Measurements from ENCODE around the gene C11orf24.

Gene C11orf24

DNA sequence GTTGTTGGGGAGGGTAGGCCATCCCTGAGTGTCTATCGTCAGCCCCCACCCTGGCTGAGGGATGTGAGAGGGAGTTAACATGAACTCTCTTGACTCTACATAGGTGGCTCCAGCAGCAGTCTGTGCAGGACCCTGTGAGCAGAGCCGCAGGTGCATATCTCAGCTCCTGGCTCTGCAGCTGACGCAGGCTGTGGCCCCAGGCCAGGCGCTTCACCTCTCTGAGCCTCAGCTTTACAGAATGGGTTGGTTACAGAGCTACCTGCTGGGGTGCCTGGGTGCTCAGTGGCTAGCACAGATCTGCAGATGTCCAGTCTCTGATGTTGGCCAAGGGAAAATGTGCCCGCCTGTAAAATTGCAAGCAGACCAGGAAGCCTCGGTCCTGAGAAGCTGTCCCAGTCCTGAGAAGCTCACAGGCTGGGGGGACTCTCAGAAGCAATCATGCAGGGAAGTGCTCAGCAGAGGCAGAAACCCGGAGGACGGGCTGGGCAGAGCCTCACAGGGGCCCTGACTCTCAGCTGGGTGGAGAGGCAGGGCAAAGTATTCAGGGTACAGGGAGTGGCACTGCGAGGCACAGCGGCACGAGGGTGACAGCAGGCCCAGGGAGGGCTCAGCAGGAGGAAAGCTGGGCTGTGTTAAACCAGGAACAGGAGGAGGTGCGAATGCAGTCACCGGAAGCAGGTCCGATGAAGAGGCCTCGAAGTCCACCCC lies 24.7 kb upstream of the C11orf24 start:
- no peak overlapping the region for H3K27ac ChIP-seq (ENCODE audit: low read length)
- no peaks in the 10 kb centered on the region for H3K27me3 ChIP-seq (replicated peaks; ENCODE audit: insufficient read depth, low read length)
- H3K9me2 ChIP-seq (replicated peaks; ENCODE audit: insufficient read depth, low read length), result no peaks in the 10 kb centered on the region
- H3K9me3 ChIP-seq (replicated peaks; ENCODE audit: insufficient read depth, low read length), result no peaks in the 10 kb centered on the region
- H3K9ac ChIP-seq (ENCODE audit: low read length), result no peak overlapping the region
- DNase-seq, result no peak
- no peaks in the 10 kb centered on the region for H3K79me2 ChIP-seq (ENCODE audit: low read length)
- TF ChIP-seq, protein P1, sequence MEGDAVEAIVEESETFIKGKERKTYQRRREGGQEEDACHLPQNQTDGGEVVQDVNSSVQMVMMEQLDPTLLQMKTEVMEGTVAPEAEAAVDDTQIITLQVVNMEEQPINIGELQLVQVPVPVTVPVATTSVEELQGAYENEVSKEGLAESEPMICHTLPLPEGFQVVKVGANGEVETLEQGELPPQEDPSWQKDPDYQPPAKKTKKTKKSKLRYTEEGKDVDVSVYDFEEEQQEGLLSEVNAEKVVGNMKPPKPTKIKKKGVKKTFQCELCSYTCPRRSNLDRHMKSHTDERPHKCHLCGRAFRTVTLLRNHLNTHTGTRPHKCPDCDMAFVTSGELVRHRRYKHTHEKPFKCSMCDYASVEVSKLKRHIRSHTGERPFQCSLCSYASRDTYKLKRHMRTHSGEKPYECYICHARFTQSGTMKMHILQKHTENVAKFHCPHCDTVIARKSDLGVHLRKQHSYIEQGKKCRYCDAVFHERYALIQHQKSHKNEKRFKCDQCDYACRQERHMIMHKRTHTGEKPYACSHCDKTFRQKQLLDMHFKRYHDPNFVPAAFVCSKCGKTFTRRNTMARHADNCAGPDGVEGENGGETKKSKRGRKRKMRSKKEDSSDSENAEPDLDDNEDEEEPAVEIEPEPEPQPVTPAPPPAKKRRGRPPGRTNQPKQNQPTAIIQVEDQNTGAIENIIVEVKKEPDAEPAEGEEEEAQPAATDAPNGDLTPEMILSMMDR (IDR thresholded peaks at IDR 0.05; ENCODE audit: low read length), result no peak
- no peak overlapping the region for H2AFZ ChIP-seq (ENCODE audit: low read length)
- no peaks in the 10 kb centered on the region for H3K36me3 ChIP-seq (replicated peaks; ENCODE audit: insufficient read depth, low read length)
- no peaks in the 10 kb centered on the region for H3F3A ChIP-seq (ENCODE audit: insufficient read depth, low read length)
- H4K20me1 ChIP-seq (ENCODE audit: insufficient read depth, low read length), result no peaks in the 10 kb centered on the region
- no peak overlapping the region for H3K4me3 ChIP-seq (ENCODE audit: low read length)
- H3K4me2 ChIP-seq (ENCODE audit: low read depth, low read length), result no peak overlapping the region
- H3K4me1 ChIP-seq (ENCODE audit: low read length), result peaks cover 16% of the 10 kb centered on the region

DNA sequence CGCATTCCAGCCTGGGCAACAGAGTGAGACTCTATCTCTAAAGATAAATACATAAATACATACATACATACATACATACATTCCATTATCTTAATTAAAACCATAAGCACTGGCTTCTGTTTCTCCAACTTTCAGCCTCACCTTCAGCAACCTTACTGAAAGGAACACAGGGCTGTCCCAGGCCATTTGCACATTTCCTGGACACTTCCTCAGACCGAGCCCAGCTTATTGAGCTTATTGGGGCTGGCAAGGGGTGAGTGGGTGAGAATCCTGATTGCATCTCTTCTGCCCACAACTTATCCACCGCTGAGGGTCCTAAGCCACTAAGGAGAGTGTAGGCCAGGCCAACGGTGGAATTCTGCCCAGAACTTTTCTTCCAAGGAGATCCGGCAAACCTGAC lies 24.2 kb upstream of the C11orf24 start:
- Histone ChIP-seq H3K9me3 (replicated peaks; ENCODE audit: insufficient read depth, low read length) (no peaks in the 10 kb centered on the region), H3K4me3 (ENCODE audit: low read length) (no peak overlapping the region), H3K9ac (ENCODE audit: low read length) (no peak overlapping the region), H2AFZ (ENCODE audit: low read length) (no peak overlapping the region), H3F3A (ENCODE audit: insufficient read depth, low read length) (no peaks in the 10 kb centered on the region), H4K20me1 (ENCODE audit: insufficient read depth, low read length) (no peaks in the 10 kb centered on the region), H3K9me2 (replicated peaks; ENCODE audit: insufficient read depth, low read length) (no peaks in the 10 kb centered on the region), H3K27ac (ENCODE audit: low read length) (no peak overlapping the region), H3K27me3 (replicated peaks; ENCODE audit: insufficient read depth, low read length) (no peaks in the 10 kb centered on the region), H3K4me2 (ENCODE audit: low read depth, low read length) (no peak overlapping the region), H3K79me2 (ENCODE audit: low read length) (no peaks in the 10 kb centered on the region), H3K36me3 (replicated peaks; ENCODE audit: insufficient read depth, low read length) (no peaks in the 10 kb centered on the region), H3K4me1 (ENCODE audit: low read length) (peaks cover 16% of the 10 kb centered on the region)
- DNase-seq, result no peak
- TF ChIP-seq EZH2 (optimal IDR thresholded peaks at IDR 0.05; ENCODE audit: low read depth, low read length), result no peak
- TF ChIP-seq EZH2phosphoT487 (IDR thresholded peaks at IDR 0.05; ENCODE audit: low read length), result no peak
- TF ChIP-seq, protein P1 (IDR thresholded peaks at IDR 0.05; ENCODE audit: low read length), result no peak

DNA sequence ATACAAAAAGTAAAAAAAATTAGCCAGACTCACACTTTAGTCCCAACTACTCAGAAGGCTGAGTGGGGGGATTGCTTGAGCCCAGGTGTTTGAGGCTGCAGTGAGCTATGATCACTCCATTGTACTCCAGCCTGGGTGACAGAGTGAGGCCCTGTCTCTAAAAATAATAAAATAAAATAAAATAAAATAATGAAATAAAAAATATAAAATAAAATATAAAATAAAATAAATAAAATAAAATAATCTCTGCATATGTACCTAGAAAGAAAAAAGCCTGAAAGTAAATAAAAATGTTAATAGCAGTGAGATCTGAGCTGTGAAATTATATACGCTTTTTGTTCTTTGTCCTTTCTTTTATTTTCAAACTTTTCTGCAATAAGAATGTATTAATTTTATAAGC lies 23.5 kb upstream of the C11orf24 start:
- Histone ChIP-seq H3K4me2 (ENCODE audit: low read depth, low read length) (no peak overlapping the region), H3K27me3 (replicated peaks; ENCODE audit: insufficient read depth, low read length) (no peaks in the 10 kb centered on the region), H4K20me1 (ENCODE audit: insufficient read depth, low read length) (no peaks in the 10 kb centered on the region), H3K36me3 (replicated peaks; ENCODE audit: insufficient read depth, low read length) (no peaks in the 10 kb centered on the region), H3K4me3 (ENCODE audit: low read length) (no peak overlapping the region), H3F3A (ENCODE audit: insufficient read depth, low read length) (no peaks in the 10 kb centered on the region), H2AFZ (ENCODE audit: low read length) (no peak overlapping the region), H3K27ac (ENCODE audit: low read length) (no peak overlapping the region), H3K79me2 (ENCODE audit: low read length) (no peaks in the 10 kb centered on the region), H3K9me2 (replicated peaks; ENCODE audit: insufficient read depth, low read length) (no peaks in the 10 kb centered on the region), H3K9ac (ENCODE audit: low read length) (no peak overlapping the region), H3K9me3 (replicated peaks; ENCODE audit: insufficient read depth, low read length) (no peaks in the 10 kb centered on the region), H3K4me1 (ENCODE audit: low read length) (peaks cover 16% of the 10 kb centered on the region)
- no peak for DNase-seq
- TF ChIP-seq, protein P1 (IDR thresholded peaks at IDR 0.05; ENCODE audit: low read length), result no peak
- TF ChIP-seq EZH2phosphoT487 (IDR thresholded peaks at IDR 0.05; ENCODE audit: low read length) (no peak), EZH2 (optimal IDR thresholded peaks at IDR 0.05; ENCODE audit: low read depth, low read length) (no peak)
